Effector memory CD8-positive, alpha-beta T cell (primary cell): Measurements from ENCODE around the gene TMEM114.
"Not testable (repeated sequence)": the region's sequence is repeated elsewhere in the genome, so short reads cannot be mapped to it uniquely, and the experiment has no call there.

ENCODE experiments used
- ATAC-seq: fragments of 150-1000 bp; cut with Tn5 transposase; replicated peaks from 2 replicates; pipeline ENCODE4 v1.10.0; 2021; ENCODE audit warnings: mild to moderate bottlenecking, moderate library complexity
- DNase-seq, 3 experiments: peaks; one replicate each; pipeline ENCODE4 v3.0.0; 2021
- H3K27ac Mint-ChIP-seq, 2 donors: one replicate each; pipeline ENCODE4 v1.8.0; 2022; ENCODE audit warnings: mild to moderate bottlenecking in 2 of 2, mixed read lengths in 2 of 2, moderate library complexity in 2 of 2
- H3K27me3 Mint-ChIP-seq, 2 donors: one replicate each; pipeline ENCODE4 v1.8.0; 2022; ENCODE audit warnings: mixed read lengths in 2 of 2
- H3K36me3 Mint-ChIP-seq: one replicate; pipeline ENCODE4 v1.8.0; 2022; ENCODE audit warnings: mild to moderate bottlenecking, moderate library complexity, mixed read lengths; ENCODE audit not compliant: insufficient read depth
- H3K4me1 Mint-ChIP-seq, 2 donors: one replicate each; pipeline ENCODE4 v1.8.0; 2022; ENCODE audit warnings: low read depth in 2 of 2, mixed read lengths in 2 of 2
- H3K4me3 Mint-ChIP-seq, 2 donors: one replicate each; pipeline ENCODE4 v1.8.0; 2022; ENCODE audit warnings: mild to moderate bottlenecking in 2 of 2, mixed read lengths in 2 of 2, moderate library complexity in 2 of 2
- H3K9me3 Mint-ChIP-seq, 2 donors: one replicate each; pipeline ENCODE4 v1.8.0; 2022; ENCODE audit warnings: mixed read lengths in 2 of 2

Gene TMEM114

DNA sequence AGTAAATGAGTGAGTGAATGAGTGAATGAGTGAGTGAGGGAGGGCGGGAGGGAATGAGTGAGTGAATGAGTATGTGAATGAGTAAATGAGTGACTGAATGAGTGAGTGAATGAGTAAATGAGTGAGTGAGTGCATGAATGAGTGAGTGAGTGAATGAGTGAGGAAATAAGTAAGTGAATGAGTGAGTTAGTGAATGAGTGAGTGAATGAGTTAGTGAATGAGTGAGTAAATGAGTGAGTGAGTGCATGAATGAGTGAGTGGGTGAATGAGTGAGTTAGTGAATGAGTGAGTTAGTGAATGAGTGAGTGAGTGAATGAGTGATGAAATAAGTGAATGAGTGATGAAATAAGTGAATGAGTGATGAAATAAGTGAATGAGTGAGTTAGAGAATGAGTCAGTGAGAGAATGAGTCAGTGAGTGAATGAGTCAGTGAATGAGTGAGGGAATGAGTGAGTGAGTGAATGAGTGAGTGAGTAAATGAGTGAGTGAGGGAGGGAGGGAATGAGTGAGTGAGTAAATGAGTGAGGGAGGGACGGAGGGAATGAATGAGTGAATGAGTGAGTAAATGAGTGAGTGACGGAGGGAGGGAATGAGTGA lies 26.3 kb downstream of the TMEM114 start:
- not testable (repeated sequence) for H3K4me1 Mint-ChIP-seq, DNase-seq, H3K27me3 Mint-ChIP-seq, H3K27ac Mint-ChIP-seq, H3K4me3 Mint-ChIP-seq, H3K9me3 Mint-ChIP-seq, H3K36me3 Mint-ChIP-seq, ATAC-seq

DNA sequence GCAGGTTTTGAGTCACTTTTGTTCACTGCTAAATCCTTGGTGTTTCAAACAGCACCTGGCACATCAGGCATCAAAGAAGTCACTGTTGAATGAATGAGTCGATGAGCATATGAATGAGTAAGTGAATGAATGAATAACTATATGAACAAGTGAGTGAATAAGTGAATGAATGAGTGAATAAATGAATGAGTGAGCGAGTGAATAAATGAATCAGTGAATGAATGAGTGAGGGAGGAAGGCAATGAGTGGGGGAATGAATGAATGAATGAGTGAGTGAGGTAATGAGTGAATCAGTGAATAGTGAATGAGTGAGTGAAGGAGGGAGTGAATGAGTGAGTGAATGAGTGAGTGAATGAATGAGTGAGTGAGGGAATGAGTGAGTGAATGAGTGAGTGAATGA lies 28.8 kb downstream of the TMEM114 start:
- Mint-ChIP-seq H3K27me3 (peaks cover 0 to 15% of the 10 kb centered on the region in 2 donors), H3K27ac (no peak overlapping the region), H3K4me1 (no peaks in the 10 kb centered on the region), H3K9me3 (no peaks in the 10 kb centered on the region), H3K36me3 (no peaks in the 10 kb centered on the region), H3K4me3 (no peak overlapping the region)
- DNase-seq (no peak), ATAC-seq (no peak)

DNA sequence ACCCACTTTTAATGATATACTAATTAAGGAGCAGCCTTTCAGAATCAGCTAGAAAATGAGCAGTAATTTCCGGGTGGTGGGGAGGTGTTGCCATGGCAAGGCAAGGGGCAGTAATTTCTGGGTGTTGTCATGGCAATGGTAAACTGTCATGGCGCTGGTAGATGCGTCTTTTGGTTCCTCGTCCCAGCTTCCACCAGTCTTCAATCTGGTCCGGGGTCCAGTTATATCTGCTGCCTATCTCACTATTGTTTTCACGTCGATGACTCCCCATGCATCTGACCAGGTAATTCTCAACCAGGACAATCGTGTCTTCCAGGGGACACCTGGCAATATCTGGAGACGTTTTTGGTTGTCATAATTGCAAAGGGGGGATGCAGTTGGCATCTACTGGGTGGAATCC lies 34.9 kb downstream of the TMEM114 start:
- H3K27ac Mint-ChIP-seq: no peak overlapping the region
- no peak overlapping the region for H3K4me3 Mint-ChIP-seq
- DNase-seq: no peak
- H3K27me3 Mint-ChIP-seq: peaks cover 40 to 74% of the 10 kb centered on the region in 2 donors
- no peaks in the 10 kb centered on the region for H3K4me1 Mint-ChIP-seq
- H3K9me3 Mint-ChIP-seq: no peaks in the 10 kb centered on the region
- H3K36me3 Mint-ChIP-seq: no peaks in the 10 kb centered on the region
- no peak for ATAC-seq

GRCh38 chr16:8554881-8555280 lies 35.4 kb downstream of the TMEM114 start:
- Mint-ChIP-seq H3K27me3 (peaks cover 45 to 79% of the 10 kb centered on the region in 2 donors), H3K4me3 (no peak overlapping the region), H3K9me3 (no peaks in the 10 kb centered on the region), H3K27ac (no peak overlapping the region), H3K4me1 (no peaks in the 10 kb centered on the region), H3K36me3 (no peaks in the 10 kb centered on the region)
- DNase-seq (no peak), ATAC-seq (no peak)

DNA sequence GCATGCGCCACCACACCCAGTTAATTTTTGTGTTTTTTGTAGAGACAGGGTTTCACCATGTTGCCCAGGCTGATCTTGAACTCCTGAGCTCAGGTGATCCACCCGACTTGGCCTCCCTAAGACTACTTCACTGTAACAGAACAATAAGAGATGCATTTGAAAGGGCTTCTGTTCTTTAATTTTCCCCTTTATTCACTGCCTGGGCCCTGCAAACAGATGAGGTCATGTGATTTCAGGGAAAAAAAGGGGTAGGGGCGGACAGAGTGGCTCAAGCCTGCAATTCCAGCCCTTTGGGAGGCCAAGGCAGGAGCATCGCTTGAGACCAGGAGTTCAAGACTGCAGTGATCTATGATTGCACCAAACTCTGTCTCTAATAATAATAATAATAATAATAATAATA lies 36.3 kb downstream of the TMEM114 start:
- Mint-ChIP-seq H3K27ac (no peak overlapping the region), H3K27me3 (peaks cover 52 to 88% of the 10 kb centered on the region in 2 donors), H3K36me3 (no peaks in the 10 kb centered on the region), H3K4me1 (no peaks in the 10 kb centered on the region), H3K4me3 (no peak overlapping the region), H3K9me3 (no peaks in the 10 kb centered on the region)
- ATAC-seq (no peak), DNase-seq (no peak)

DNA sequence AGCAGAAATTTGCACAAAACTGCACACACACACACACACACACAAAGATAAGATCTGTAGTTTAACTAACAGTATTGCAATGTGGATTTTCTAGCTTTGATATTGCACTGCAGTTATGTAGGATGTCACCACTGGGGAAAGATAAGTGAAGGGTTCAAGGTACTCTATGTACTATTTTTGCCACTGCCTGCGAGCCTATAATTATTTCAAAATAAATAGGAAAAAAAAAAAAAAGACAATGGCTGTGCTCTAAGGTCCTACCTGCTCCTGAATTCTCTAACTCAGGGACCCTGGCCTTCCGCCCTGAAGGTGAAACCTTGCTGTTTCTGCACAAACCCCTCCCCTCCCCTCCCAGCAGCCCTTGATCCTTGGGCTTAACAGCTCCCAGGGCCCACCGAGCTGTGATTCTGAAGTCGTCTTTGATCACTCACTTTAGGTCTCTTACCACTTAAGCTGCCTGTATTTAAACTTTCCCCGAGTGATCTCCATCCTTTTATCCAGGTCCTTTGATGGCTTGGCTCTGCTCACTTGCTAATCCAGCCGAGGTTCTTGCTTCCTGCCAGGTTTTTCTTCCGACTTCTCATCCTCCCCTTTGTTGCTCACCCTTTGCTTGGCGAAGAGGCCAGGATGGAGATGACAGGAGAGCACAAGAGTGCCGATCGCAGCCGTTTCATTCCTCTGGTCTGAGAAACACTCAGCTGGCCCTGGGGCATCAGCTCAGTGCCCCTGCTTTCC lies 37.7 kb downstream of the TMEM114 start:
- no peaks in the 10 kb centered on the region for H3K9me3 Mint-ChIP-seq
- H3K27me3 Mint-ChIP-seq: peaks cover 64 to 99% of the 10 kb centered on the region in 2 donors
- H3K4me3 Mint-ChIP-seq: no peak overlapping the region
- H3K4me1 Mint-ChIP-seq: no peaks in the 10 kb centered on the region
- no peaks in the 10 kb centered on the region for H3K36me3 Mint-ChIP-seq
- ATAC-seq (no peak), DNase-seq (no peak)
- H3K27ac Mint-ChIP-seq: no peak overlapping the region

DNA sequence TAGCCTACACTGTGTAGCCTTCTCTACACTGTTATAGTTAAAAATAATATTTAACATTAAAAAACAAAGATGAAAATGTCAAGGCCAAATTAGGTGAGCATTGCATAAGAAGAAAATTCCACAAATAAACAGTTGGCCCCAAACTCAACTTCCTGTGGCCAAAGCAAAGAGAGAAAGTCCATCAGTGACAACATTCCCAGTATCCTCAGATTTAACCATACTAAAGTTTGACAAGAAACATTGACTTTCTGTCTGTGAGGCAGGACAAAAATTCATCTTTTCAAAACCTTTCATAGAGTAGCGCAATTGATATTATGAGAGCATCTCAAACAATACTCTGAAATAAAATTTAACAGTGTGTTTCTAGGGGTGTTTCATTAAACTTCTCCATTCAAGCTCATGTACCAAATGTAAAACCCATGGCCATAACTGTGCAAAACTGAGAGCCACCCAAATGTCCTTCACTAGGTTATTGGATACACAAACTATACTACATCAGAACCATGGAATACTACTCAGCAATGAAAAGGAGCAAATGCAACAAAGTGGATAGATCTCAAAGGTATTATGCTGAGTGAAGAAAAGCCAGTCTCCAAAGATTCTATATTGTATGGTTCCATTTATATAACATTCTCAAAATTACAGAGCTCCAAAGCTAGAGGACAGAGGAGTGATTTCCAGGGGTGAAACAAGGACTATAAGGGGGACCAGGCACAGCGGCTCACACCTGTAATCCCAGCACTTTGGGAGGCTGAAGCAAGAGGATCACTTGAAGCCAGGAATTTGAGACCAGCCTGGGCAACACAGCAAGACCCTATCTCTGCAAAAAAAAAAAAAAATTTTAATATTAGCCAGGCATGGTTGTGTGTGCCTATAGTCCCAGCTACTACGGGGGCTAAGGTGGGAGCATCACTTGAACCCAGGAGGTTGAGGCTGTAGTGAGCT lies 38.7 kb downstream of the TMEM114 start:
- peaks cover 74 to 99% of the 10 kb centered on the region in 2 donors for H3K27me3 Mint-ChIP-seq
- DNase-seq (no peak), ATAC-seq (no peak)
- H3K4me3 Mint-ChIP-seq: no peak overlapping the region
- H3K9me3 Mint-ChIP-seq: no peaks in the 10 kb centered on the region
- no peak overlapping the region for H3K27ac Mint-ChIP-seq
- H3K36me3 Mint-ChIP-seq: no peaks in the 10 kb centered on the region
- H3K4me1 Mint-ChIP-seq: no peaks in the 10 kb centered on the region

- no peak overlapping the region for H3K27ac Mint-ChIP-seq
- no peak for ATAC-seq
These were observed 39.5 kb downstream of the TMEM114 start for GRCh38 chr16:8550728-8551387.

DNA sequence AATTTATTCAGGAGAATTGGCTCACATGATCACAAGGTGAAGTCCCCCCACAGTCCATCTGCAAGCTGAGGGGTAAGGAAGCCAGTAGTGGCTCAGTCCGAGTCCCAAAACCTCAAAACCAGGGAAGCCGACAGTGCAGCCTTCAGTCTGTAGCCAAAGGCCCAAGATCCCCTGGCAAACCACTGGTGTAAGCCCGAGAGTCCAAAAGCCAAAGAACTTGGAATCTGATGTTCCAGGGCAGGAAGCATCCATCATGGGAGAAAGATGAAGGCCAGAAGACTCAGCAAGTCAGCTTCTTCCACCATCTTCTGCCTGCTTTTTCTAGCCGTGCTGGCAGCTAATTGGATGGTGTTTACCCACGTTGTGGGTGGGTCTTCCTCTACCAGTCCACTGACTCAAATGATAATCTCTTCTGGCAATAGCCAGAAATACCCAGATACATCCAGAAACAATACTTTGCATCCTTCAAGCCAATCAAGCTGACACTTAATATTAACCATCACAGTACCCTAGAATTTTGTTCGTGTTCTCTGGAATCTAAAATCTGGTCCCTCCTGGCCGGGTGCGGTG lies 40.4 kb downstream of the TMEM114 start:
- H3K4me3 Mint-ChIP-seq: no peak overlapping the region
- no peak overlapping the region for H3K27ac Mint-ChIP-seq
- ATAC-seq: no peak
- no peak for DNase-seq
- no peaks in the 10 kb centered on the region for H3K36me3 Mint-ChIP-seq
- H3K27me3 Mint-ChIP-seq: peaks cover 68 to 99% of the 10 kb centered on the region in 2 donors
- H3K9me3 Mint-ChIP-seq: no peaks in the 10 kb centered on the region
- no peaks in the 10 kb centered on the region for H3K4me1 Mint-ChIP-seq

More at GRCh38 chr16:8550728-8551387, 39.5 kb downstream of the TMEM114 start:
- H3K4me3 Mint-ChIP-seq: no peak overlapping the region
- H3K36me3 Mint-ChIP-seq: no peaks in the 10 kb centered on the region
- no peaks in the 10 kb centered on the region for H3K9me3 Mint-ChIP-seq
- peaks cover 75 to 99% of the 10 kb centered on the region in 2 donors for H3K27me3 Mint-ChIP-seq
- no peaks in the 10 kb centered on the region for H3K4me1 Mint-ChIP-seq
- DNase-seq: no peak

DNA sequence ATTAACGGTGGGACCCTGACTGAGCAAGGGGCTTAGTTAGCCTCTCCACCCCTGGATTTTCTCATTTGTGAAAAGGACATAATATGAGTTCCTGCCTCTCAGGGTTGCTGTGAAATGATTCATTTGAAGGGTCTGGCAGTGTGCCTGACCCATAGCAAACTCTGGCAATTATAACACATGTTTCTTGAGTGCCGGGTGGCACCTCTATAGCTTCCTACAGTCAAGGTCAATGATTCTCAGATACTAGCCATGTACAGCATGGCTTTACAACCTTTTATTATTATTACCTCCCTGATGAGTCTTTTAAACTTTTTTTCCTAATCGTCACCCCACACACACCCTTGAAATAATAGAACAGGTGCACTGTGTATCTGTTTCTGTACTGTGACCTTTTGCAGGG lies 42.1 kb downstream of the TMEM114 start:
- no peak overlapping the region for H3K4me3 Mint-ChIP-seq
- no peaks in the 10 kb centered on the region for H3K4me1 Mint-ChIP-seq
- no peaks in the 10 kb centered on the region for H3K9me3 Mint-ChIP-seq
- DNase-seq (no peak), ATAC-seq (no peak)
- H3K36me3 Mint-ChIP-seq: no peaks in the 10 kb centered on the region
- peaks cover 69 to 94% of the 10 kb centered on the region in 2 donors for H3K27me3 Mint-ChIP-seq
- H3K27ac Mint-ChIP-seq: no peak overlapping the region

GRCh38 chr16:8547762-8548161 lies 42.5 kb downstream of the TMEM114 start:
- Mint-ChIP-seq H3K9me3 (no peaks in the 10 kb centered on the region), H3K36me3 (no peaks in the 10 kb centered on the region), H3K4me3 (no peak overlapping the region), H3K27ac (no peak overlapping the region), H3K27me3 (peaks cover 66 to 93% of the 10 kb centered on the region in 2 donors), H3K4me1 (no peaks in the 10 kb centered on the region)
- ATAC-seq (no peak), DNase-seq (no peak)

DNA sequence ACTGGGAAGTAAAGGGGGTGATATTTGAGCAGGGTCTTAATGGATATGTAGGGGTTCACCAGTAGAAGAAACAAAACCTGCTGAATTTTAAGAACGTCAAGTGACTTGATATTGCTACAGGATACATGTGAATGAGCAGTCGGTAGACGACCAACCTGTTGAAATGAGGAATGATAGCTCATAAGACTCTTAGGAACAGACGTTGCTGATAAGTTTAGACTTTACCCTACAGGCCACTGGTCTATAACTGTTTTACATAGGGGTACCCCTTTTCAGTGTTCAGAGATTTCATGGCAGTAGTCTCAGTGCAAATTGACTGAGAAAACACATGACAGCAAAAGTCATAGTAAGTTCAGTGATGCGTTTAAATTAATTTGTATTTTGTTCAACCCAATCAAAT lies 45.9 kb downstream of the TMEM114 start:
- no peak overlapping the region for H3K27ac Mint-ChIP-seq
- H3K9me3 Mint-ChIP-seq: no peaks in the 10 kb centered on the region
- no peaks in the 10 kb centered on the region for H3K36me3 Mint-ChIP-seq
- DNase-seq (no peak), ATAC-seq (no peak)
- H3K27me3 Mint-ChIP-seq: peaks cover 46 to 61% of the 10 kb centered on the region in 2 donors
- H3K4me1 Mint-ChIP-seq: no peaks in the 10 kb centered on the region
- H3K4me3 Mint-ChIP-seq: no peak overlapping the region

GRCh38 chr16:8543258-8543657 lies 47.1 kb downstream of the TMEM114 start:
- DNase-seq (no peak), ATAC-seq (no peak)
- H3K27me3 Mint-ChIP-seq: peaks cover 44 to 49% of the 10 kb centered on the region in 2 donors
- H3K4me3 Mint-ChIP-seq: no peak overlapping the region
- H3K9me3 Mint-ChIP-seq: no peaks in the 10 kb centered on the region
- no peaks in the 10 kb centered on the region for H3K36me3 Mint-ChIP-seq
- H3K4me1 Mint-ChIP-seq: no peaks in the 10 kb centered on the region
- H3K27ac Mint-ChIP-seq: no peak overlapping the region
